IMR-90 (cell line): ENCODE measurements around the gene FOXP4. TPM values are rescaled to one million over a fixed set of nuclear protein-coding genes. Genes with fewer than 3 reads are reported as not detected.

ENCODE experiments used
- ATAC-seq: fragments of 200-7000 bp; cut with Tn5 transposase; 2 replicates; pipeline ENCODE4 v1.9.1; 2020; ENCODE audit warnings: low read depth, mild to moderate bottlenecking, moderate library complexity
- BruUV-seq: library from RNA; stranded (reverse); fragments of 400-500 nt; replicated peaks from 2 replicates; lab custom pipeline; 2021; lab: Mats Ljungman, UMichigan
- CTCF ChIA-PET: fragments of 300-600 bp; formaldehyde crosslinking; extraction: SDS; loops from one replicate; lab custom pipeline; 2021; ENCODE audit warnings: antibody characterized with exemption; lab: Yijun Ruan, JAX
- POLR2A ChIA-PET: fragments of 300-600 bp; sonication (Branson Sonifier 250); formaldehyde crosslinking; loops from one replicate; lab custom pipeline; 2022; ENCODE audit warnings: antibody characterized with exemption; ENCODE audit not compliant: unreplicated experiment; lab: Charles Lee
- DNase-seq: peaks from one replicate; pipeline ENCODE4 v3.0.0; 2013
- H2AFZ ChIP-seq: replicated peaks from 2 replicates; pipeline ENCODE3; 2013; ENCODE audit warnings: low read length, mild to moderate bottlenecking; ENCODE audit not compliant: poor library complexity
- H2AK5ac ChIP-seq: 2 replicates; pipeline ENCODE4 v1.6.1; 2013; ENCODE audit warnings: low read depth, low read length, inconsistent platforms
- H2AK9ac ChIP-seq: replicated peaks from 2 replicates; pipeline ENCODE3; 2013; ENCODE audit warnings: mild to moderate bottlenecking, low read depth, low read length, moderate library complexity; ENCODE audit not compliant: poor library complexity
- H2BK120ac ChIP-seq: 2 replicates; pipeline ENCODE4 v1.6.1; 2013; ENCODE audit warnings: low read depth, low read length, inconsistent platforms
- H2BK15ac ChIP-seq: 3 replicates; pipeline ENCODE4 v1.6.1; 2013; ENCODE audit warnings: low read depth, low read length, inconsistent platforms
- H2BK20ac ChIP-seq: 2 replicates; pipeline ENCODE4 v1.6.1; 2013; ENCODE audit warnings: low read depth, mild to moderate bottlenecking, inconsistent platforms, low read length, moderate library complexity
- H2BK5ac ChIP-seq: 2 replicates; pipeline ENCODE4 v1.6.1; 2013; ENCODE audit warnings: mild to moderate bottlenecking, low read depth, low read length, inconsistent platforms; ENCODE audit not compliant: poor library complexity, severe bottlenecking
- H3K14ac ChIP-seq: replicated peaks from 2 replicates; pipeline ENCODE4 v1.6.1; 2013; ENCODE audit warnings: low read depth, low read length, inconsistent platforms
- H3K18ac ChIP-seq: 2 replicates; pipeline ENCODE4 v1.6.1; 2013; ENCODE audit warnings: low read depth, low read length, control low read depth
- H3K23ac ChIP-seq: 2 replicates; pipeline ENCODE4 v1.6.1; 2013; ENCODE audit warnings: low read depth, low read length, inconsistent platforms
- H3K27ac ChIP-seq: 2 replicates; pipeline ENCODE4 v1.5.1; 2013; ENCODE audit warnings: mild to moderate bottlenecking, control low read depth, low read length; ENCODE audit not compliant: insufficient read depth
- H3K27me3 ChIP-seq: 2 replicates; pipeline ENCODE4 v1.6.1; 2013; ENCODE audit warnings: low read length; ENCODE audit not compliant: control insufficient read depth, insufficient read depth
- H3K36me3 ChIP-seq: 2 replicates; pipeline ENCODE4 v1.6.1; 2013; ENCODE audit warnings: low read length, mixed read lengths; ENCODE audit not compliant: control insufficient read depth, insufficient read depth
- H3K4ac ChIP-seq: 2 replicates; pipeline ENCODE4 v1.6.1; 2013; ENCODE audit warnings: low read depth, low read length, inconsistent platforms
- H3K4me1 ChIP-seq: 2 replicates; pipeline ENCODE4 v1.6.1; 2013; ENCODE audit warnings: low read length, mixed read lengths; ENCODE audit not compliant: control insufficient read depth, insufficient read depth
- H3K4me2 ChIP-seq: 2 replicates; pipeline ENCODE4 v1.6.1; 2013; ENCODE audit warnings: low read depth, mild to moderate bottlenecking, control low read depth, low read length, moderate library complexity
- H3K4me3 ChIP-seq: 2 replicates; pipeline ENCODE4 v1.5.1; 2013; ENCODE audit warnings: low read depth, mild to moderate bottlenecking, control low read depth, low read length, moderate library complexity; ENCODE audit not compliant: insufficient read depth
- H3K56ac ChIP-seq: 2 replicates; pipeline ENCODE4 v1.6.1; 2013; ENCODE audit warnings: low read length, inconsistent platforms; ENCODE audit not compliant: insufficient read depth; ENCODE audit errors: extremely low read depth
- H3K79me1 ChIP-seq, 2 experiments: 2 replicates each; pipeline ENCODE4 v1.6.1; 2013; ENCODE audit warnings: low read length in 2 of 2, inconsistent platforms in 1 of 2, low read depth in 1 of 2
- H3K9ac ChIP-seq: 2 replicates; pipeline ENCODE4 v1.6.1; 2013; ENCODE audit warnings: low read depth, low read length, control low read depth
- H3K9me1 ChIP-seq: 2 replicates; pipeline ENCODE4 v1.6.1; 2013; ENCODE audit warnings: low read length, inconsistent platforms; ENCODE audit not compliant: insufficient read depth
- H3K9me3 ChIP-seq: 2 replicates; pipeline ENCODE4 v1.6.1; 2013; ENCODE audit warnings: low read length; ENCODE audit not compliant: control insufficient read depth, insufficient read depth
- H4K20me1 ChIP-seq: 2 replicates; pipeline ENCODE4 v1.6.1; 2013; ENCODE audit warnings: low read length, inconsistent platforms; ENCODE audit not compliant: insufficient read depth
- H4K5ac ChIP-seq: 2 replicates; pipeline ENCODE4 v1.6.1; 2013; ENCODE audit warnings: mild to moderate bottlenecking, low read depth, low read length, control low read depth
- H4K8ac ChIP-seq, 2 experiments: 2 replicates each; pipeline ENCODE4 v1.6.1; 2013; ENCODE audit warnings: low read depth in 2 of 2, low read length in 2 of 2, control low read depth in 1 of 2, inconsistent platforms in 1 of 2
- H4K91ac ChIP-seq: 2 replicates; pipeline ENCODE4 v1.6.1; 2013; ENCODE audit warnings: low read depth, low read length, inconsistent platforms; ENCODE audit not compliant: insufficient read depth
- BHLHE40 ChIP-seq: fragments of 150-350 bp; IDR thresholded peaks from 2 replicates; pipeline ENCODE4 v1.6.1; 2016; ENCODE audit warnings: mild to moderate bottlenecking, low read depth, low read length
- CEBPB ChIP-seq: IDR thresholded peaks from 2 replicates; pipeline ENCODE4 v1.6.1; 2012; ENCODE audit warnings: low read depth, low read length, improper control_type of control experiment
- CHD1 ChIP-seq: IDR thresholded peaks from 2 replicates; pipeline ENCODE4 v1.6.1; 2012; ENCODE audit warnings: low read depth, low read length, improper control_type of control experiment
- ELK1 ChIP-seq: fragments of 150-350 bp; IDR thresholded peaks from 2 replicates; pipeline ENCODE4 v1.6.1; 2016; ENCODE audit warnings: low read depth, mild to moderate bottlenecking, low read length, moderate library complexity, borderline replicate concordance
- MAFK ChIP-seq: IDR thresholded peaks from 2 replicates; pipeline ENCODE4 v1.6.1; 2012; ENCODE audit warnings: low read depth, low read length, improper control_type of control experiment
- MAZ ChIP-seq: IDR thresholded peaks from 2 replicates; pipeline ENCODE4 v1.6.1; 2012; ENCODE audit warnings: low read depth, mild to moderate bottlenecking, low read length, improper control_type of control experiment, moderate library complexity, borderline replicate concordance
- MXI1 ChIP-seq: IDR thresholded peaks from 2 replicates; pipeline ENCODE4 v1.6.1; 2012; ENCODE audit warnings: low read depth, mild to moderate bottlenecking, low read length, moderate library complexity, borderline replicate concordance
- NFE2L2 ChIP-seq: fragments of 150-350 bp; IDR thresholded peaks from 2 replicates; pipeline ENCODE4 v1.6.1; 2016; ENCODE audit warnings: low read depth, mild to moderate bottlenecking, low read length
- POLR2A ChIP-seq: IDR thresholded peaks from 2 replicates; pipeline ENCODE4 v1.6.1; 2012; ENCODE audit warnings: mild to moderate bottlenecking, low read depth, low read length
- RAD21 ChIP-seq: IDR thresholded peaks from 2 replicates; pipeline ENCODE4 v1.6.1; 2012; ENCODE audit warnings: low read length, improper control_type of control experiment
- RCOR1 ChIP-seq: IDR thresholded peaks from 2 replicates; pipeline ENCODE4 v1.6.1; 2012; ENCODE audit warnings: mild to moderate bottlenecking, low read length, improper control_type of control experiment; ENCODE audit not compliant: insufficient replicate concordance
- RFX5 ChIP-seq: IDR thresholded peaks from 2 replicates; pipeline ENCODE4 v1.8.0; 2012; ENCODE audit warnings: low read depth, mild to moderate bottlenecking, low read length, moderate library complexity
- SMC3 ChIP-seq: fragments of 150-350 bp; IDR thresholded peaks from 2 replicates; pipeline ENCODE4 v1.6.1; 2016; ENCODE audit warnings: low read depth, mild to moderate bottlenecking, antibody characterized with exemption, low read length, moderate library complexity
- WGBS, 2 experiments: methylation state at CpG; one replicate each; pipeline versions ENCODE4 v1.1.5 to v1.1.7; 2013; ENCODE audit warnings: missing lambda C conversion rate in 2 of 2; ENCODE audit not compliant: insufficient read length in 1 of 2; ENCODE audit errors: extremely low coverage in 2 of 2; 5-methylcytosine and 5-hydroxymethylcytosine counted together
- dilution Hi-C: fragments of 300-500 bp; cut with HindIII; formaldehyde crosslinking; loops from one replicate; pipeline ENCODE4 v1.14.3; 2018; ENCODE audit warnings: low sequenced_read_pairs; ENCODE audit not compliant: unreplicated experiment
- in situ Hi-C: fragments of 300-500 bp; cut with MboI; formaldehyde crosslinking; loops from 3 replicates; pipeline ENCODE4 v1.14.3; 2019; ENCODE audit warnings: low sequenced_read_pairs, inconsistent platforms, mixed read lengths
- intact Hi-C: fragments of 100-400 bp; cut with micrococcal nuclease; formaldehyde crosslinking; loops from 2 replicates; pipeline ENCODE4 v1.10.0; 2022
- polyA plus RNA-seq, 3 experiments: library from polyadenylated mRNA; depleted of rRNA; stranded (reverse); fragments of >200 nt; gene quantifications; 2 replicates each; pipeline ENCODE4 v1.2.3, GENCODE V29; 2012; ENCODE audit warnings: low replicate concordance in 1 of 3
- total RNA-seq: library from RNA; depleted of rRNA; stranded (reverse); fragments of >200 nt; gene quantifications from 2 replicates; pipeline ENCODE4 v1.2.3, GENCODE V29; 2012
- TF ChIP-seq, protein P1 (sequence below): conservative IDR thresholded peaks from 2 replicates; pipeline ENCODE4 v1.5.1; 2012; ENCODE audit warnings: mild to moderate bottlenecking, low read depth, low read length, improper control_type of control experiment
- TF ChIP-seq, protein P2 (sequence below): fragments of 150-350 bp; IDR thresholded peaks from 2 replicates; pipeline ENCODE4 v1.6.1; 2017; ENCODE audit warnings: mild to moderate bottlenecking, antibody characterized with exemption, low read length, low read depth

FOXP4 gene
- total and polyA plus RNA-seq, 2 of the 4 experiments (the other 2 are of a cell fraction), result 0.72 to 9.5 TPM

GRCh38 chr6:41591859-41592502, 45.8 kb downstream of the FOXP4 start:
- Histone ChIP-seq H2AK5ac (no peak overlapping the region), H3K4ac (no peak overlapping the region), H4K5ac (no peak overlapping the region), H3K27me3 (no peaks in the 10 kb centered on the region), H3K9me3 (no peaks in the 10 kb centered on the region), H2BK15ac (no peak overlapping the region), H2AFZ (peak overlapping the region; percentile 56), H4K20me1 (peaks cover 6% of the 10 kb centered on the region), H2AK9ac (peak overlapping the region; percentile 76), H4K8ac (no peak overlapping the region), H3K14ac (no peak overlapping the region), H4K91ac (no peak overlapping the region), H3K9me1 (no peaks in the 10 kb centered on the region), H3K36me3 (peaks cover 34% of the 10 kb centered on the region), H3K79me1 (no peaks in the 10 kb centered on the region), H2BK5ac (no peak overlapping the region), H3K4me2 (no peak overlapping the region), H3K27ac (no peak overlapping the region), H3K9ac (no peak overlapping the region), H2BK20ac (no peak overlapping the region), H3K18ac (no peak overlapping the region), H3K56ac (no peak overlapping the region), H3K4me3 (no peak overlapping the region), H3K4me1 (no peaks in the 10 kb centered on the region), H3K23ac (no peak overlapping the region), H2BK120ac (no peak overlapping the region)
- no TSS peak for BruUV-seq
- peak; percentile 97 for ATAC-seq
- POLR2A ChIA-PET, result no interaction called here
- dilution Hi-C loops, result no loop called here
- intact Hi-C loops, result loop anchor here (1.0 to 2.0 kb wide), 4 partner anchors 45 to 223 kb away; partner anchors contain the start of gene FOXP4
- peak; percentile 45 for DNase-seq
- in situ Hi-C loops, result loop anchor here (5.0 kb wide), 2 partner anchors 170 to 220 kb away; no protein-coding TSS in a partner anchor
- no CpG with 5 or more reads among the region's 7 CpGs for WGBS, 2 experiments
- CTCF ChIA-PET, result interaction anchor here (0.6 to 1.0 kb wide), 8 partner anchors 10 to 297 kb away, joined by 3 to 5 read pairs (median 3); no protein-coding TSS in a partner anchor
- TF ChIP-seq, protein P1, sequence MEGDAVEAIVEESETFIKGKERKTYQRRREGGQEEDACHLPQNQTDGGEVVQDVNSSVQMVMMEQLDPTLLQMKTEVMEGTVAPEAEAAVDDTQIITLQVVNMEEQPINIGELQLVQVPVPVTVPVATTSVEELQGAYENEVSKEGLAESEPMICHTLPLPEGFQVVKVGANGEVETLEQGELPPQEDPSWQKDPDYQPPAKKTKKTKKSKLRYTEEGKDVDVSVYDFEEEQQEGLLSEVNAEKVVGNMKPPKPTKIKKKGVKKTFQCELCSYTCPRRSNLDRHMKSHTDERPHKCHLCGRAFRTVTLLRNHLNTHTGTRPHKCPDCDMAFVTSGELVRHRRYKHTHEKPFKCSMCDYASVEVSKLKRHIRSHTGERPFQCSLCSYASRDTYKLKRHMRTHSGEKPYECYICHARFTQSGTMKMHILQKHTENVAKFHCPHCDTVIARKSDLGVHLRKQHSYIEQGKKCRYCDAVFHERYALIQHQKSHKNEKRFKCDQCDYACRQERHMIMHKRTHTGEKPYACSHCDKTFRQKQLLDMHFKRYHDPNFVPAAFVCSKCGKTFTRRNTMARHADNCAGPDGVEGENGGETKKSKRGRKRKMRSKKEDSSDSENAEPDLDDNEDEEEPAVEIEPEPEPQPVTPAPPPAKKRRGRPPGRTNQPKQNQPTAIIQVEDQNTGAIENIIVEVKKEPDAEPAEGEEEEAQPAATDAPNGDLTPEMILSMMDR, result peak; percentile 98
- TF ChIP-seq NFE2L2 (no peak), RFX5 (no peak), MAFK (no peak), RAD21 (peak; percentile 97), MXI1 (no peak), ELK1 (no peak), SMC3 (peak; percentile 95), RCOR1 (no peak), MAZ (0 out of 2 replicates have a peak, but pooled peaks have one; percentile 13), CHD1 (no peak; the same call in 1 of the 2 replicates), CEBPB (no peak), BHLHE40 (no peak), POLR2A (0 out of 2 replicates have a peak, but pooled peaks have one; percentile 35)
- TF ChIP-seq, protein P2, sequence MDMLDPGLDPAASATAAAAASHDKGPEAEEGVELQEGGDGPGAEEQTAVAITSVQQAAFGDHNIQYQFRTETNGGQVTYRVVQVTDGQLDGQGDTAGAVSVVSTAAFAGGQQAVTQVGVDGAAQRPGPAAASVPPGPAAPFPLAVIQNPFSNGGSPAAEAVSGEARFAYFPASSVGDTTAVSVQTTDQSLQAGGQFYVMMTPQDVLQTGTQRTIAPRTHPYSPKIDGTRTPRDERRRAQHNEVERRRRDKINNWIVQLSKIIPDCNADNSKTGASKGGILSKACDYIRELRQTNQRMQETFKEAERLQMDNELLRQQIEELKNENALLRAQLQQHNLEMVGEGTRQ, result no peak
